Suprapubic skin (tissue), 4 donors: Measurements from ENCODE around the gene ALDH18A1. TPM values are rescaled to one million over a fixed set of nuclear protein-coding genes. Genes with fewer than 3 reads are reported as not detected.

Source experiments
- DNase-seq, 2 donors: peaks; one replicate each; pipeline ENCODE4 v3.0.0-alpha.2; 2019; ENCODE audit warnings: low spot score in 2 of 2
- H3K27ac ChIP-seq: fragments of 200-600 bp; sonication (generic); one replicate; pipeline ENCODE4 v1.5.1; 2019
- H3K27me3 ChIP-seq: fragments of 200-600 bp; sonication (generic); one replicate; pipeline ENCODE4 v1.5.1; 2019
- H3K36me3 ChIP-seq: fragments of 200-600 bp; sonication (generic); one replicate; pipeline ENCODE4 v1.5.1; 2019
- H3K4me1 ChIP-seq: fragments of 200-600 bp; sonication (generic); one replicate; pipeline ENCODE4 v1.5.1; 2019
- H3K4me3 ChIP-seq: fragments of 200-600 bp; sonication (generic); one replicate; pipeline ENCODE4 v1.5.1; 2019; ENCODE audit warnings: mild to moderate bottlenecking
- H3K9me3 ChIP-seq: fragments of 200-600 bp; sonication (generic); one replicate; pipeline ENCODE4 v1.5.1; 2019
- CTCF ChIP-seq, 2 donors: fragments of 200-600 bp in 1 of 2; fragments of 450-650 bp in 1 of 2; sonication (generic) in 1 of 2; IDR thresholded peaks; one replicate each; pipeline ENCODE4 v1.5.1; 2016 to 2019; ENCODE audit warnings: antibody characterized with exemption in 2 of 2, mild to moderate bottlenecking in 1 of 2, moderate library complexity in 1 of 2
- EP300 ChIP-seq: sonication (generic); formaldehyde crosslinking; IDR thresholded peaks from one replicate; pipeline ENCODE4 v1.6.1; 2017; ENCODE audit warnings: antibody characterized with exemption
- POLR2A ChIP-seq, 2 donors: fragments of 450-650 bp; IDR thresholded peaks; one replicate each; pipeline ENCODE4 v1.6.1; 2017; ENCODE audit warnings: antibody characterized with exemption in 2 of 2, mild to moderate bottlenecking in 2 of 2, moderate library complexity in 2 of 2
- POLR2AphosphoS5 ChIP-seq, 3 donors: sonication (generic); formaldehyde crosslinking; IDR thresholded peaks; one replicate each; pipeline ENCODE4 v1.6.1; 2017; ENCODE audit warnings: antibody characterized with exemption in 3 of 3
- WGBS: methylation state at CpG from one replicate; pipeline ENCODE4 v1.1.5; 2018; 5-methylcytosine and 5-hydroxymethylcytosine counted together
- total RNA-seq, 4 donors: library from RNA; depleted of rRNA; stranded (reverse); fragments of >200 nt; gene quantifications; one replicate each; pipeline ENCODE4 v1.1.0, GENCODE V29; 2016

ALDH18A1 gene
- total RNA-seq, 4 donors from 2014 or later = 24.9 to 44.6 (median 31.2) TPM

GRCh38 chr10:95616446-95616845, 40.1 kb downstream of the ALDH18A1 start:
- H3K36me3 ChIP-seq = peaks cover 90% of the 10 kb centered on the region
- no peak overlapping the region for H3K4me3 ChIP-seq
- no peak for DNase-seq
- WGBS = 80% methylated on average over 4 of the region's 4 CpGs
- H3K9me3 ChIP-seq = no peaks in the 10 kb centered on the region
- no peaks in the 10 kb centered on the region for H3K27me3 ChIP-seq
- TF ChIP-seq CTCF (IDR thresholded peaks at IDR 0.05) (no peak), EP300 (no peak), POLR2A (IDR thresholded peaks at IDR 0.05) (no peak), POLR2AphosphoS5 (IDR thresholded peaks at IDR 0.05) (no peak)
- H3K27ac ChIP-seq = no peak overlapping the region
- H3K4me1 ChIP-seq = no peaks in the 10 kb centered on the region

- WGBS = 80% methylated on average over 2 of the region's 2 CpGs
- Histone ChIP-seq H3K27ac (no peak overlapping the region), H3K27me3 (no peaks in the 10 kb centered on the region), H3K9me3 (no peaks in the 10 kb centered on the region), H3K36me3 (peaks cover 100% of the 10 kb centered on the region), H3K4me3 (no peak overlapping the region), H3K4me1 (no peaks in the 10 kb centered on the region)
- TF ChIP-seq EP300 (no peak), POLR2AphosphoS5 (IDR thresholded peaks at IDR 0.05) (no peak), CTCF (IDR thresholded peaks at IDR 0.05) (no peak), POLR2A (IDR thresholded peaks at IDR 0.05) (no peak)
- DNase-seq = no peak
Observed at GRCh38 chr10:95613330-95613729, 43.2 kb downstream of the ALDH18A1 start.

- 94% methylated on average over 3 of the region's 3 CpGs for WGBS
- TF ChIP-seq POLR2AphosphoS5 (IDR thresholded peaks at IDR 0.05) = no peak
- no peak for DNase-seq
- Histone ChIP-seq H3K27ac (no peak overlapping the region), H3K4me1 (no peaks in the 10 kb centered on the region), H3K27me3 (no peaks in the 10 kb centered on the region), H3K9me3 (no peaks in the 10 kb centered on the region), H3K36me3 (peaks cover 98% of the 10 kb centered on the region), H3K4me3 (no peak overlapping the region)
Observed at GRCh38 chr10:95610727-95611126, 45.8 kb downstream of the ALDH18A1 start.

- no peak for TF ChIP-seq EP300
- no peak for TF ChIP-seq POLR2AphosphoS5 (IDR thresholded peaks at IDR 0.05)
- no peak for TF ChIP-seq POLR2A (IDR thresholded peaks at IDR 0.05)
- TF ChIP-seq CTCF (IDR thresholded peaks at IDR 0.05) = no peak
- Histone ChIP-seq H3K36me3 (peaks cover 70% of the 10 kb centered on the region), H3K27ac (no peak overlapping the region), H3K27me3 (no peaks in the 10 kb centered on the region), H3K4me1 (no peaks in the 10 kb centered on the region), H3K9me3 (no peaks in the 10 kb centered on the region), H3K4me3 (no peak overlapping the region)
- WGBS = 74% methylated on average over 3 of the region's 3 CpGs
- no peak for DNase-seq
Observed at GRCh38 chr10:95606922-95607321, 49.6 kb downstream of the ALDH18A1 start.

GRCh38 chr10:95605163-95605562, 51.3 kb downstream of the ALDH18A1 start:
- no peak overlapping the region for H3K4me3 ChIP-seq
- 79% methylated on average over 3 of the region's 3 CpGs for WGBS
- TF ChIP-seq POLR2AphosphoS5 (IDR thresholded peaks at IDR 0.05) (no peak), CTCF (IDR thresholded peaks at IDR 0.05) (no peak), POLR2A (IDR thresholded peaks at IDR 0.05) (no peak), EP300 (no peak)
- H3K27ac ChIP-seq = peak overlapping the region; percentile 51
- peaks cover 3% of the 10 kb centered on the region for H3K4me1 ChIP-seq
- no peak for DNase-seq
- H3K27me3 ChIP-seq = no peaks in the 10 kb centered on the region
- no peaks in the 10 kb centered on the region for H3K9me3 ChIP-seq
- H3K36me3 ChIP-seq = peaks cover 52% of the 10 kb centered on the region

- Histone ChIP-seq H3K36me3 (peaks cover 47% of the 10 kb centered on the region), H3K4me1 (peaks cover 3% of the 10 kb centered on the region), H3K4me3 (no peak overlapping the region), H3K9me3 (no peaks in the 10 kb centered on the region), H3K27me3 (no peaks in the 10 kb centered on the region), H3K27ac (peak overlapping the region; percentile 27)
- TF ChIP-seq EP300 (no peak), POLR2A (IDR thresholded peaks at IDR 0.05) (no peak), POLR2AphosphoS5 (IDR thresholded peaks at IDR 0.05) (no peak), CTCF (IDR thresholded peaks at IDR 0.05) (no peak)
- no peak for DNase-seq
Observed at GRCh38 chr10:95604630-95605029, 51.9 kb downstream of the ALDH18A1 start.
